Muscle of back (tissue), 11 donors: ENCODE measurements around the gene PPP2R3B. TPM values are rescaled to one million over a fixed set of nuclear protein-coding genes. Genes with fewer than 3 reads are reported as not detected.
"Not testable (repeated sequence)": the region's sequence is repeated elsewhere in the genome, so short reads cannot be mapped to it uniquely, and the experiment has no call there.

Experiments used
- DNase-seq, 3 donors: peaks; one replicate each; pipeline versions ENCODE4 v3.0.0 to v3.0.0-alpha.2; 2013
- polyA plus RNA-seq, 10 donors: library from polyadenylated mRNA; unstranded; fragments of 120-200 nt; gene quantifications; one replicate each; pipeline ENCODE4 v1.2.1, GENCODE V29; 2013; ENCODE audit not compliant: insufficient read length in 10 of 10

Gene PPP2R3B
- polyA plus RNA-seq, 10 donors, result 136 to 226 (median 178) TPM

GRCh38 chrX:307261-308111 lies 79.2 kb downstream of the PPP2R3B start:
- no peak for DNase-seq

GRCh38 chrX:306614-307251 lies 80.0 kb downstream of the PPP2R3B start:
- DNase-seq, result not testable (repeated sequence)

DNA sequence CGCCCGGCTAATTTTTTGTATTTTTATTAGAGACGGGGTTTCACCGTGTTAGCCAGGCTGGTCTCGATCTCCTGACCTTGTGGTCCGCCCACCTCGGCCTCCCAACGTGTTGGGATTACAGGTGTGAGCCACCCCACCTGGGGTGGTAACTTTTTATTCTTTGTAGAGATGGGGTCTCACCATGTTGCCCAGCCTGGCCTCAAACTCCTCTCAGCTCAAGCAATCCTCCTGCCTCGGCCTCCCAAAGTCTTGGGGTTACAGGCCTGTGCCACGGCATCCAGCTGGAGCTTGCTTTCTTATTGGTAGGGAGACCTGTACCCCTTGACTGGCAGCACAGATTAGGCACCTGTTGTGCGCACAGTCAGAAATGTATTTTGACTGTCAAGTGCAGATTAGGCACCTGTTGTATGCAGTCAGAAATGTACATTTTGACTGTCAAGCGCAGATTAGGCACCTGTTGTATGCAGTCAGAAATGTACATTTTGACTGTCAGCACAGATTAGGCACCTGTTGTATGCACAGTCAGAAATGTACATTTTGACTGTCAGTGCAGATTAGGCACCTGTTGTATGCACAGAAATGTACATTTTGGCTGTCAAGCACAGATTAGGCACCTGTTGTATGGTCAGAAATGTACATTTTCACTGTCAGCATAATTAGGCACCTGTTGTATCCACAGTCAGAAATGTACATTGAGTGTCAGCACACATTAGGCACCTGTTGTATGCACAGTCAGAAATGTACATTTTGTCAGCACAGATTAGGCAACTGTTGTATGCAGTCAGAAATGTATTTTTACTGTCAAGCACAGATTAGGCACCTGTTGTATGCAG lies 80.7 kb downstream of the PPP2R3B start:
- not testable (repeated sequence) for DNase-seq

- DNase-seq, result no peak
Observed at GRCh38 chrX:302975-303374, 83.7 kb downstream of the PPP2R3B start.

DNA sequence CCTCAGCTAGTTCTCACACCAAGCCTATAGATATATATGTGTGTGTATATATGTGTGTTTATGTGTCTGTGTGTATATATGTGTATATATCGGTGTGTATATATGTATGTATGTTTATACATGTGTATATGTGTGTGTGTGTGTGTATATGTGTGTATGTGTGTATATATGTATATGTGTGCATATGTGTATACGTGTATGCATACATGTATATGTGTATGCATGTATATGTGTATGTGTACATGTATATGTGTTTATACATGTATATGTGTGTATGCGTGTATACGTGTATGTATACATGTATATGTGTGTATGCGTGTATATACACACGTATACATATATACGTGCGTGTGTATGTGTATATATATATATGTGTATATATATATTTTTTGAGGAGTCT lies 86.4 kb downstream of the PPP2R3B start:
- no peak for DNase-seq

GRCh38 chrX:298993-299392 lies 87.7 kb downstream of the PPP2R3B start:
- no peak for DNase-seq

GRCh38 chrX:295136-295535 lies 91.6 kb downstream of the PPP2R3B start:
- no peak for DNase-seq

DNA sequence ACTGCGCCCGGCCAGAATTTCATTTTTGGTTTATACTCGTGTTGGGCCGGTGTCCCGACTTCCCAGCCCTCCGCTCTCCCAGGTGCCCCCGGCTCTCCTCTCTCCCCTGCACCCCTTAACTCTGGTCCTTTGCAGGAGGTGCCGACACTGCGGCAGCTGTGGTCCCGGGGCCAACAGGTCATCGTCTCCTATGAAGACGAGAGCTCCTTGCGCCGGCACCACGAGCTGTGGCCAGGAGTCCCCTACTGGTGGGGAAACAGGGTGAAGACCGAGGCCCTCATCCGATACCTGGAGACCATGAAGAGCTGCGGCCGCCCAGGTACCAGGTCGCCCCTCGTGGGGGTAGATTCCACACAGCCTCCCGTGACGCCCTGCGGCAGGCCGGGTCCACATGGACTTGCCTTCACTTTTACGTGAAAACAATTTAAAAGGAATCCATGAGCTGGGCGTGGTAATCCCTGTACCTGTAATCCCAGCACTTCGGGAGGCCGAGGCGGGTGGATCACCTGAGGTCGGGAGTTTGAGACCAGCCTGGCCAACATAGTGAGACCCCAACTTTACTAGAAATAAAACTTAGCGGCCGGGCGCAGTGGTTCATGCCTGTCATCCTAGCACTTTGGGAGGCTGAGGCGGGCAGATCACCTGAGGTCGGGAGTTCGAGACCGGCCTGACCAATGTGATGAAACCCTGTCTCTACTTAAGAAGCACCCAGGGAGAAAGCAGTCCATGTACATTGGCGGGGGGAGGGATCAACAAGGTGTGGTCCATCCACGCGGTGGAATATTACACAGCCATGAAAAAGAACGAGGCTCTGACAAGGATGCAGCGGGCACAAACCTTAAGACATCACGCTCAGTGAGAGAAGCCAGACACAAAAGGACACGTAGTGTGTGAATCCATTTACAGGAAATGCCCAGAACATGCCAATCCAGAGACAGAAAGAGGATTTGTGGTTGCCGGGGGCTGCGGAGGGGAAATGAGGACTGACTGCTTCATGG lies 93.5 kb downstream of the PPP2R3B start:
- no peak for DNase-seq

DNA sequence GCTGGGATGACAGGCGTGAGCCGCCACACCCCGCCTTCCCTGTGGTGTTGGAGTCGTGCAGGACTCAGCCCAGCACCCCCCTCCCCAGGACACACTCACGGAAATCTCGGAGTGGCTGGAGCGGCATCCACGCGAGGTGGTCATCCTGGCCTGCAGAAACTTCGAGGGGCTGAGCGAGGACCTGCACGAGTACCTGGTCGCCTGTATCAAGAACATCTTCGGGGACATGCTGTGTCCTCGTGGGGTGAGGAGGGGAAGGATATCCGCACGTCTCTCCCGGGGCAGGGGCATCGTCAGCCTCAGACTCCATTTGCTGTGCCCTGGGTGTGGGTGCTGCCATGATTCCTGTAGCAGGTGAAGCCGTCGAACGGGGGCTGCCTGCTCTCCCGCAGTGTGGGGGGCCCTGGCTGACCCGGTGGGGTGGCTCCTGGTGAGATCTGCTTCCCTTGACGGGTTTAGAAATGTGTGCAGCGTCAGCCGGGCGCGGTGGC lies 95.3 kb downstream of the PPP2R3B start:
- no peak for DNase-seq

DNA sequence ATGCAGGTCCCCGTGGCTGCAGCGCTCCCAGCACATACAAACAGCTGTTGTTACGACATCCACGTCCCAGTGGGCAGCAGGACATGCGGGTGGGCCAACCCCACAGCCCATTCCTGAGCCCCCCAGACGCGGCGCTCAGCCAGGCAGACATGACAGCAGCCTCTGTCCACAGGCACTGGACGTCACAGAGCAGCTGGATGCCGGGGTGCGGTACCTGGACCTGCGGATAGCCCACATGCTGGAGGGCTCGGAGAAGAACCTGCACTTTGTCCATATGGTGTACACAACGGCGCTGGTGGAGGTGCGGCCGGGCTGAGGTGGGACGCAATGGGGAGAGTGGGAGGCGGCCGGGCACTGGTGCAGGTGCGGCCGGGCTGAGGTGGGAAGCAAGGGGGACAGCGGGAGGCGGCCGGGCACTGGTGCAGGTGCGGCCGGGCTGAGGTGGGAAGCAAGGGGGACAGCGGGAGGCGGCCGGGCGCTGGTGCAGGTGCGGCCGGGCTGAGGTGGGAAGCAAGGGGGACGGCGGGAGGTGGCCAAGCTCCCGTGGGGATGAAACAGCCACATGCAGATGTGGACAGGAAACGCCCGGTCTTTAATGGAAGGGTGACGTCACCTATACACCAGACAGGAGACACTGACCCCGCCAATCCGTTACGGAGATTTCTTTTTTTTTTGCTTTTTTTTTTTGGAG lies 96.1 kb downstream of the PPP2R3B start:
- no peak for DNase-seq

- no peak for DNase-seq
Observed at GRCh38 chrX:288561-288991, 98.1 kb downstream of the PPP2R3B start.

DNA sequence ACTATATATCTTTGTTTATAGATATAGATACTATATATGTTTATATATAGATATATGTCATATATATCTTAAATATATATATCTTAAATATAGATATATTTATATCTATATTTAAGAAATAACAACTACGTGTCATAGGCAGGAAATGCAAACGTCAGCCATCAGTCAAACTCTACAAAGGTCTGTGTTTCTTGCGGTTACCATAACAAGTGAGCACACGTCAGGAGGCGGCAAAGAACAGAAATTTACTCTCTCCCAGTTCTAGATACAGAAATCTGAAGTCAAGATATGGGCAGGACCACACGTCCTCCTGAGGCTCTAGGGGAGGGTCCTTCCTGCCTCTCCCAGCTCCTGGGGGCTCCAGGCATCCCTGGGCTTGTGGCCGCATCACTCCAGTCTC lies 99.0 kb downstream of the PPP2R3B start:
- DNase-seq, result no peak

DNA sequence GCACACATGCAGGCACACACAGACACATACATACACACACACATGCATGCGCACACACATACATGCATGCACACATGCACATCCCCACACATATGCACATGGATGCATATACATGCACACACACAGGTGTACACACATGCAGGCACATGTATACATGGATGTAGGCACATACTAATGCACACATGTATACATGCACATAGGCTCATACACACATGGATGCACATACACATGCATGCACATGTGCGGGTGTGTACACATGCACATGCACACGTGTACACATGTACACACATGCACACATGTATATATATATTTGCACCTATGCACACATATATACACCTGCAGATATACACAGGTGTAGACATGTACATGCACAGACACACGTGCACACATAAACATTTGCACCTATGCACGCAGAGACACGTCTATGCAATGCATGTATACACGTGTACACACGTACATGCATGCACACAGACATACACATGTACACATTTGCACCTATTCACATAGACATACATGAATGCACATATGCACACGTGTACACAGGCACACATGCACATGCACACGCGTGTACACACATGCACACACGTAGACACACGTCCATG lies 101.5 kb downstream of the PPP2R3B start:
- DNase-seq, result no peak

Other genes starting within 250 kb of the PPP2R3B start
- gene PLCXD1, start 105.5 kb downstream of the PPP2R3B start, polyA plus RNA-seq, result 10 to 100 TPM; 10.7 to 25.5 (median 13.7) TPM
- gene GTPBP6, start 68.1 kb downstream of the PPP2R3B start, polyA plus RNA-seq, result 10 to 100 TPM; 24.8 to 52.6 (median 43.8) TPM
- gene SHOX, start 243.9 kb upstream of the PPP2R3B start, polyA plus RNA-seq, result 1 to 10 TPM in 3 of 10 donors, under 1 TPM in 7; 0.18 to 2.1 (median 0.66) TPM